HG02840 (cell line): ENCODE measurements around the gene EPOP.
A peak's percentile ranks its signal among the peaks of the same experiment; 100 is the strongest.

Experiments
- ATAC-seq: cut with Tn5 transposase; IDR thresholded peaks from one replicate; pipeline ENCODE4 v1.9.1; 2021; ENCODE audit warnings: mild to moderate bottlenecking, moderate library complexity, moderate number of reproducible peaks; ENCODE audit not compliant: unreplicated experiment, low FRiP score

Gene EPOP

GRCh38 chr17:38706505-38707216 lies 31.9 kb upstream of the EPOP start:
- ATAC-seq, result no peak

GRCh38 chr17:38705803-38706504 lies 31.2 kb upstream of the EPOP start:
- no peak for ATAC-seq

GRCh38 chr17:38705523-38705802 lies 30.7 kb upstream of the EPOP start:
- no peak for ATAC-seq

- no peak for ATAC-seq
These were observed 30.1 kb upstream of the EPOP start, which contains the start of gene MLLT6 for GRCh38 chr17:38704606-38705522. TSS of gene MLLT6 (plus strand) at chr17:38705273. CDS start at chr17:38705633, 360 bp downstream.

- no peak for ATAC-seq
These were observed 29.2 kb upstream of the EPOP start for GRCh38 chr17:38703742-38704605.

- ATAC-seq, result no peak
These were observed 28.4 kb upstream of the EPOP start for GRCh38 chr17:38702916-38703741.

- ATAC-seq, result peak; percentile 38
These were observed 27.6 kb upstream of the EPOP start for GRCh38 chr17:38702166-38702915.

GRCh38 chr17:38701504-38702165 lies 26.9 kb upstream of the EPOP start:
- peak; percentile 20 for ATAC-seq

GRCh38 chr17:38698760-38699159 lies 24.0 kb upstream of the EPOP start:
- ATAC-seq, result no peak

- no peak for ATAC-seq
These were observed 22.5 kb upstream of the EPOP start for GRCh38 chr17:38697061-38697820.

- ATAC-seq, result no peak
These were observed 19.1 kb upstream of the EPOP start for GRCh38 chr17:38693700-38694329.

GRCh38 chr17:38691154-38691553 lies 16.4 kb upstream of the EPOP start:
- ATAC-seq, result no peak

GRCh38 chr17:38690386-38690785 lies 15.6 kb upstream of the EPOP start:
- no peak for ATAC-seq

- no peak for ATAC-seq
These were observed 12.5 kb upstream of the EPOP start for GRCh38 chr17:38687286-38687685.

- ATAC-seq, result no peak
These were observed 10.7 kb upstream of the EPOP start for GRCh38 chr17:38685491-38685890.

- no peak for ATAC-seq
These were observed 6.3 kb upstream of the EPOP start for GRCh38 chr17:38681096-38681495.

- no peak for ATAC-seq
These were observed 3.1 kb upstream of the EPOP start for GRCh38 chr17:38677819-38678218.
